Stimulated activated CD4-positive, alpha-beta T cell treated with anti-CD3 and anti-CD28 coated beads, TNF-alpha, amount 100 ng/mL, for 48 hours (primary cell): ENCODE measurements around the gene CSRP1.
"Not testable (repeated sequence)": the region's sequence is repeated elsewhere in the genome, so short reads cannot be mapped to it uniquely, and the experiment has no call there.

Source experiments
- DNase-seq, 3 donors: peaks; one replicate each; pipeline ENCODE4 v3.0.0-alpha.2; 2020; ENCODE audit warnings: low read depth in 3 of 3

Gene CSRP1

DNA sequence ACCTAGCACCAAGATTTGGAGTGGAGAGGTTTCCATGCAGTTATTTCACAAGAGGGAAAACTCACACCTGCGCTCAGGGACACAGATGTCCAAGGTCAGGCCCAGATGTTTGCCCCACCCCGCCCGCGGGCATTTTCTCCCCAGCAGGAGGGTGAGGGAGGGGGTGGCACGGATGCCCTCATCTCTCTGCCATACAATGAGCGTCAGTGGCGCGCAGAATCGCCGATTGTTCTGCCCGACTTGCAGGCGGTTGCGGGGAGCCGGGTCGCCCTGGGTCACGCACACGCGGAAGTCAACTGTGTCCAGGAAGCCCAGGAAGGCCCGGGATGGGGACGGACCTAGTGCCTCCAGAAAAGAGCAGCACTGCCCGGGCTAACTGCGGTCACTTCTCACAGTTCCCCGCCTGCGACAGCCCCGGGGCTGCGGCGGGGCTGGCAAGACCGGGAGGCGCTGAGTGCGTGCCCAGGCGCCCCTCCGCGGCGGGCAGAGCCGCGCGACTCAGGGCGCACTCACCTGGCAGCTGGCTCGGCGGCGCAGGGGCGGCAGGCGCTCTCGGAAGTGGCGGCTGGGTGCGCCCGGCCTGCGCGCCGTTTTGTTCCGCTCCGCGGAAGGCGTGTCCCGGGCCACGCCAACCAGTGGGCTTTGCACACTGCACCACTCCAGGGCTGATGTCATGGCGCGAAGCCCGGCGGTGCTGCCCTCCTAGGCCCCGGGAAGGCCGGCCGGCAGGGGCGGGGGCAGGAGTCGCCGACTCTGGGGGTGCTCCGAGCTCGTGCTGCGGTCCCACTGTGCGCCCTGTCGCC lies at the start of gene CSRP1:
Gene CSRP1 (minus strand): TSS at position 567 of the 803 bp plus-strand sequence. CDS start 10,820 bp downstream, outside the sequence.
- peak; percentile 68 to 82 (median 78) for DNase-seq

DNA sequence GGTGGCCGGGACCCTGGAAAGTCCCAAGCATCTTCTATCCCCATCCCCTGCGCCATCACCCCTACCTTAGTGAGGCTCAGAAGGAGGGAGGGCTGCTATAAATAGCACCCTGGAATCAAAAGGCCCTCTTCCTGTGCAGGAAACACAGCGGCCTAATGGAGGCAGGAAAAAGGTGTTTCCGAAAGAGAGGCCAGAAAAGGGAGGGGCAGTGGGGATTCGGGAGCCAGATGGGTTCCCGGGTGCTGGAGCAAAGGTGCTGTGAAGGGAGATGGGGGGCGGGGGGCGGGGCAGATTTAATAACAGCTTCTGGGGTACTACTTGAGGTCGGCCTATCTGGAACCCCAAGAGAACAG lies 48.6 kb upstream of the CSRP1 start:
- DNase-seq, result no peak

- DNase-seq, result no peak
These were observed 48.1 kb upstream of the CSRP1 start for GRCh38 chr1:201554789-201555592.

DNA sequence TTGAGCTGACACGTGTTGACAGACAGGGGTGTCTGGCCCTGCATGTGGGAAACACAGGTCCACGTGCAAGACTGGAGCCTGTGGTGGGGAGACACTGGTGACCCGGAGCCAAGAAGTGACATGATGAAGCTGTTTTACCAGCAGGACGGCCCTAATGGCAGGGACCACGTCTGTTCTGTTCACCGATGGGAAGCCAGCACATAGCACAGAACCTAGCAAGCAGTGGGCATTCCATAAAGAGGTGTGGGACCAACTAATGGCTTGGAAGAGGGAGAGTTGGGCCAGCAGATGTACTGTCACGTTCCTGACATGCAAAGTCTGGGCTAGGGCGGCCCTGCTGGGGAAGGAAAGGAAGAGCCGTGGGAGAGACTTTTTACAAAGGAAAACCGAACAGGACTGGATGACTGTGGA lies 47.3 kb upstream of the CSRP1 start:
- no peak for DNase-seq

DNA sequence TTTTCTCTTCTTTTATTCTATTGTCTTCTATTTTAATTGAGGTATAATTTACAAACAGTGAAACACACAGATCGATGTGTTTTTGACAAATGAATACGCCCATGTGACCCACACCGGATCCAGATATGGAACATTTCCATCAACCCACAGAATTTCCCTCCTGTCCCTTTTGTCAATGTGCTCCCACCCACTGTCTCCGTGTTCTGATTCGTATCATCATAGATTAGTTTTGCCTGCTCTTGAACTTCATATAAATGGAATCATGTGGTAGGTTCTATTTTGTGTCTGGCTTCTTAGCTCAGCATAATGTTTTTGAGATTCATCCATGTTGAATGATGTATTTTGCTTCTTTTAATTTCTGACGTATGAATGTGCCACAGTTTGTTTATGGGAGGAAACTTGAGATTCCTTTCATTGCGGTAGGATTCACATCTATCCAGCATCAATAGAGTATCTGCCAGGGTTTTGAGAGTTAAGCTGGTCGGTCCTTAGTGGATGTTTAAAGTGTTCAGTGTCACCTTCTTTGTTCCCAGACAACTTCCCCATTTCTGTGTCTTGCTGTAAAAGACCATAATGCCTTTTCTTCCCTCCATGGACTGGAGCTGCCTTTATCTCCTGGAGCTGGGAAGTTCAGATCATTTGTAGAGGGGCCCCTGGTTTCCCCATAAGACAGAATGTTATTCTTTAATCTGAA lies 46.7 kb upstream of the CSRP1 start:
- DNase-seq, result no peak

DNA sequence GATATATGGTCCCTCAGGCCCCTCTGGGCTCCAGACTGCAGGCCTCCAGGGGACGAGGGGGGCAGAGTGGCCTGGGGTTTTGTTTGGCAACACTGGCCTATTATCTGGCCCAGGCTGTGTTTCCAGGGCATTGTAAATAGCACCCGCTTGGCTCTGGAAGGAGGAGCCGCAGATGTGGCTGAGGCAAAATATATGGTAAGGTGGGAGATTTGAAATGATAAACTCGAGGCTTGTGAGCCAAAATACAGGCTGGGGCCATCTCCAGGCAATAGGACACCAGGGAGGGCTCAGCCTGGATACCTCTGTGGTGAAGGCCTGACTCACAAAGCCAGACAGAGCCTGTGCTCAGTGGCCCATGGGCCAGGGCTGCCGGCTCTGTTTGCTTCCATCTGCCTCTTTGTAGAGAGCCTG lies 46.0 kb upstream of the CSRP1 start:
- no peak for DNase-seq

- DNase-seq, result no peak
These were observed 45.2 kb upstream of the CSRP1 start for GRCh38 chr1:201551877-201552731.

GRCh38 chr1:201551096-201551495 lies 44.2 kb upstream of the CSRP1 start:
- DNase-seq, result no peak

DNA sequence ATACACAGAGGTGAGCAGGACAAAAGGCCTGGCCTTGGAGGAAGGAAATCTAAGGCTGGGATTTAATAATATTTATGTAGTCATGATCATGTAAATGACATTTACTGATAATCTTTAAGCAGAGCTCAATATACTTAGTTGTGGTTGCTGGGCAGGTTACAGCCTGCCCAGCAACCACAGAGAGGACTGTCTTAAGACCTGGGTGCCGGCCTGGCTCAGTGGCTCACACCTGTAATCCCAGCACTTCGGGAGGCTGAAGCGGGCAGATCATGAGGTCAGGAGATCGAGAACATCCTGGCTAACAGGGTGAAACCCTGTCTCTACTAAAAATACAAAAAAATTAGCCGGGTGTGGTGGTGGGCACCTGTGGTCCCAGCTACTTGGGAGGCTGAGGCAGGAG lies 42.6 kb upstream of the CSRP1 start:
- not testable (repeated sequence) for DNase-seq

- DNase-seq, result no peak
These were observed 39.0 kb upstream of the CSRP1 start for GRCh38 chr1:201545851-201546492.

- no peak for DNase-seq
These were observed 37.8 kb upstream of the CSRP1 start for GRCh38 chr1:201544710-201545109.

- DNase-seq, result no peak
These were observed 37.1 kb upstream of the CSRP1 start for GRCh38 chr1:201543871-201544642.

GRCh38 chr1:201542309-201543035 lies 35.5 kb upstream of the CSRP1 start:
- DNase-seq, result no peak

DNA sequence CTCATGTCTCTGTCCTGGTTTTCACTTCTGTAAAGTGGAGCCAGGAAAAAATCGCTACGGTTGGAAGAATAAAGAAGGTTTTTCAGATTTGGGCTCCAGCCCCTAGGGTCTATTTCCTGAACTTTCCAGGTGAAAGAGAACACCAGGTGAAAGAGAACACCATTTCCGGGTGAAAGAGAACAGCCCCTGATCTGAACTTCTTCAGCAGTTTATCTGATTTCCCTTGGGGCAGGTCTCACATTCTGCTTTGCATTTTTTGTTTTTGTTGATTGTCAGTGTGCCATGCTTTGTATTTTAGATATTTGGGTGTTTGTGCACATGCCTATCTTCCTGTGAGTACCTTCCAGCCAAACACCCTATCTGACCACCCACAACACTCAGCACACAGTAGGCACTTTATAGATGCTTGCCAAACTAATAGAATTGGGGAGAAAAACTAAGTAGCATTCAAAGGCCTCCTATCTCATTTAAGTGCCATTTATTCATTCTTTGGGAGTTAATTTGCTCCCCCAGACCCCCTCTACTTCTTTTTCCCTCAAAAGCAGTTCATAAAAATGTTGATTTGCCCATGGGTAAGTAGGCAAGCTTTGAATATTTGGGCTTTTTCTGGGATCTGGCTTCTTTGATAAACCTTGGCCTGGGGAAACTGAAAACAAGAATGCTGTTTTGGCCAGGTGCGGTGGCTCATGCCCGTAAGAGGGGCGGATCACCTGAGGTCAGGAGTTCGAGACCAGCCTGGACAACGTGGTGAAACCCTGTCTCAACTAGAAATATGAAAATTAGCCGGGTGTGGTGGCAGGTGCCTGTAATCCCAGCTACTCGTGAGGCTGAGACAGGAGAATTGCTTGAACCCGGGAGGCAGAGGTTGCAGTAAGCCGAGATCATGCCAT lies 34.2 kb upstream of the CSRP1 start:
- no peak for DNase-seq

DNA sequence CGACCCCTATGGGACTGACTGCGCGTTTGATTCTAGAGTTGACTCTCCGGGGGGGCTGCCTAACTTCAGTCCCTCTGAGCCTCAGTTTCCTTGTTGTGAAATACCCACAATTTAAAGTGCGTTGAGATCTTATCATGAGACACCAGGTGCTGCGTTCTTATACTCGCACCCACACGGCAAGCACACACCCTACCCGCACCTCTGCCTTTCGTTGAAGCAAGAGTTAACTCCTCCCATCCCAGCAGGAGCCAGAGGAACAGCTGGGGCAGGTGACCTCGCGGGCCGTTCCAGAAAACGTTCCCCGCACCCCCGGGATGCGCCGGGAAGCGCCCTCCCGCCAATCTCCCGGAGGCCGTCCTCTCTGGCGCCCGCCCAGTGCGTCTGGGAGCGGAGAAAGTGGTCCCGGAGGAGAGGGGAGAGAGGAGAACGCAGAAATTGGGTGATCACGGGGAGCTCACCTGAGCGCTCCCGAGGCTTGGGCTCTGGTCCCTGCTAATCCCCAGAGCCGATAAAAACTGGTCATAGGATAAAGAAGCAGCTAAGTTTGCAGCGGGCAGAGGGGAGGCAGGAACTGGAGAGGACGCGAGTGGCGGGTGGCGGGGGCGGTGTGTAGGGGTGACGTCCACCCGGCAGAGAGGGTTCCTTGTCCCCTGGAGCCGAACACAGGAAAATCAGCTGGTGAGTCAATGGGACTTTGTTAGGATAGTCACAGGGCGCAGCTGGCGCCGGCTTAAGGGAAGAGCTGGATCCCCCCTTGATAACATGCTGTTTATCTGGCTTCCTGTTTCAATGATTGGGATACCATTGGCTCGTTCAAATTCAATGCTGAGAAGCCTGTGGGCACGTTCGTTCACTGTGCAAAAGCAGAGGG lies 32.9 kb upstream of the CSRP1 start:
- DNase-seq, result no peak

DNA sequence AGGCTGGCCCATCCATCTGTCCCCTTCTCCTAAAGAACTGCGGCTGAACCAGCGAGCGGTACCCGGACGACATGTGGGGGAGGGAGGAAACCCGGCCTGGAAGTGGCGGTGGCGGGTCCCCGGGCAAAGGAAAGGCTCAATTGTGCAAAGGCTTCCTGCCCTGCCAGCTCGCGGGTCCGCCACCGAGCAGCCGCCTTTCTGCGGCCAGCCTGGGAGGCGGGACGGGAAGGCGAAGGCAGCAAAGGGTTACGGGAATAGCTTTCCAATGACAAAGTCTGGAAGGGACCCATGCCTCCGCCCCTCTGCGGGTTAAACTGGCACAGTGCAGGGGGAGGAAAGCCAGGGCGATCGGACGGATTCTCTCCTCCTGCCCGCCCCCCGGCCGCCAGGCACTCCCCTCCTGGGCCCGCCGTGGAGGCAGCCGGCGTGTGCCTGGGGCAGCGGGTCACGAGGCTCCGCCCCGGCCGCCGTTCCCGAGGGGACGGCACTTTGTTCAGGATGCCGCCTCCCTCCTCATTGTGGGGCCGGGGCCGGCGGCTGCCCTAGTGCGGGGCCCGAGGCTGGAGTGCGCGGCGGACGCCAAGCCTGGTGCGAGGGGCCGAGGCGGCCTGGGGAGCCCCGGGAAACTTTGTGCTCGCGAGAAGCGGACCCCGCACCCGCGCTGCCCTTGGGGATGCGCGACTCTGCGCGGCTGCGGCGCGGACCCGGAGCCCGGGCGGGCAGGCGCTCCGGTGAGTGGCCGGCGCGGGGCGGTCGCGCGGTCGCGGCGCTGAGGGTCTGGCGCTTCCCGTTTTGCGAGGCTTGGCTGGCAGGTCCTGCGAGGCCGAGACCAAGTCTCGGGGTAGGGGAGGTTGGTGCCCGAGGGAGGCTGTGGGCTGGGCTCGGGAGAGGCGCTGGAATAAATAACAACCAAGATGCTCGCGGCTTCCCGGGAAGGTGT lies 32.0 kb upstream of the CSRP1 start, which contains the start of gene NAV1:
Gene NAV1 (plus strand): TSS at position 516 of the 940 bp plus-strand sequence. CDS start 83,758 bp downstream, outside the sequence.
- DNase-seq, result no peak
